Upper lobe of left lung (tissue), 6 donors: ENCODE measurements around the gene NDFIP2. TPM values are rescaled to one million over a fixed set of nuclear protein-coding genes. Genes with fewer than 3 reads are reported as not detected.

Experiments used
- ATAC-seq, 2 donors: fragments of 200-7000 bp; cut with Tn5 transposase; one replicate each; pipeline ENCODE4 v1.9.1; 2022; ENCODE audit warnings: mild to moderate bottlenecking in 2 of 2, moderate library complexity in 2 of 2; ENCODE audit not compliant: low FRiP score in 2 of 2
- DNase-seq, 2 donors: peaks; one replicate each; pipeline ENCODE4 v3.0.0-alpha.2; 2019 to 2020
- H3K27ac ChIP-seq, 4 donors: fragments of 200-600 bp; sonication (generic); one replicate each; pipeline ENCODE4 v1.5.1; 2016 to 2019
- H3K27me3 ChIP-seq, 4 donors: fragments of 200-600 bp; sonication (generic); one replicate each; pipeline ENCODE4 v1.5.1; 2017 to 2019
- H3K36me3 ChIP-seq, 4 donors: fragments of 200-600 bp; sonication (generic); one replicate each; pipeline ENCODE4 v1.5.1; 2016 to 2019
- H3K4me1 ChIP-seq, 4 donors: fragments of 200-600 bp; sonication (generic); one replicate each; pipeline ENCODE4 v1.5.1; 2018 to 2019
- H3K4me3 ChIP-seq, 4 donors: fragments of 200-600 bp; sonication (generic); one replicate each; pipeline ENCODE4 v1.5.1; 2017 to 2019; ENCODE audit warnings: mild to moderate bottlenecking in 2 of 4, moderate library complexity in 1 of 4
- H3K9me3 ChIP-seq, 4 donors: fragments of 200-600 bp; sonication (generic); one replicate each; pipeline ENCODE4 v1.5.1; 2018 to 2019
- EP300 ChIP-seq, 4 donors: sonication (generic); formaldehyde crosslinking; IDR thresholded peaks; one replicate each; pipeline ENCODE4 v1.5.1; 2017; ENCODE audit warnings: antibody characterized with exemption in 4 of 4, control low read depth in 2 of 4
- POLR2A ChIP-seq, 4 donors: fragments of 450-650 bp; IDR thresholded peaks; one replicate each; pipeline ENCODE4 v1.5.1; 2016 to 2017; ENCODE audit warnings: antibody characterized with exemption in 4 of 4, mild to moderate bottlenecking in 2 of 4
- POLR2AphosphoS5 ChIP-seq, 2 donors: sonication (generic); formaldehyde crosslinking; IDR thresholded peaks; one replicate each; pipeline ENCODE4 v1.5.1; 2017; ENCODE audit warnings: antibody characterized with exemption in 2 of 2
- WGBS, 2 donors: methylation state at CpG; one replicate each; pipeline ENCODE4 v1.1.5; 2017 to 2018; 5-methylcytosine and 5-hydroxymethylcytosine counted together
- total RNA-seq, 6 donors: library from RNA; depleted of rRNA in 4 of 6; stranded (reverse); fragments of >200 nt in 4 of 6; gene quantifications; one replicate each; pipeline versions ENCODE4 v1.1.0 to v1.2.1, GENCODE V29; 2016 to 2021
- TF ChIP-seq, protein P1 (sequence below), 6 experiments: fragments of 450-650 bp in 4 of 6; fragments of 200-600 bp in 2 of 6; sonication (generic) in 2 of 6; IDR thresholded peaks; one replicate each; pipeline ENCODE4 v1.5.1; 2016 to 2019; ENCODE audit warnings: antibody characterized with exemption in 6 of 6
- donor health status: DM: no; HTN: no; CAD: no; lungs with moderate emphysema.
- donor health status: DM: no; HTN: yes; CAD: no; lungs with severe emphysema.

NDFIP2 gene
- total RNA-seq, 6 donors from 2014 or later, result 8.4 to 37.2 (median 26.2) TPM

DNA sequence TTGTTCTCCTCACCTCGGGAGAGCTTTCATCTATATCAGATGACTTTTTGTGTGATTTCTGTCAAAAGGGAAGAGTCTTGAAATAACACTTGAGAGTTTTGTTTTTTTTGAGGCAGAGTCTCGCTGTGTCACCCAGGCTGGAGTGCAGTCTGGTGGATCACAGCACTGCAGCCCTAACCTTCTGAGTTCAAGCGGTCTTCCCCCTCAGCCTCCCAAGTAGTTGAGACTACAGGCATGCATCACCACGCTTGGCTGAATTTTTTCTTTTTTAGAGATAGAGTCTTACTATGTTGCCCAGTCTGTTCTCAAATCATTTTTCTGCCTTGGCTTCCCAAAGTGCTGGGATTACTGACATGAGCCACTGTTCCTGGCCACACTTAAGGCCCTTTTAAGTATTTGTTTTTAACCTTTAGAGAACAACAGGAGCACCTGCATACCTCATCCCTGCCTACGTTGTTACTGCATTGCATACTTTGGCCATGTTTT lies 11.4 kb downstream of the NDFIP2 start:
- Histone ChIP-seq H3K4me1 (peaks cover 20 to 35% (median 25%) of the 10 kb centered on the region in 4 donors), H3K27me3 (no peaks in the 10 kb centered on the region), H3K4me3 (no peak overlapping the region), H3K36me3 (no peaks in the 10 kb centered on the region), H3K27ac (peak overlapping the region in 3 of 4 donors; percentile 2 to 36 (median 16)), H3K9me3 (no peaks in the 10 kb centered on the region)
- WGBS, 2 donors, result 59 to 60% methylated on average over 5 of the region's 5 CpGs
- ATAC-seq, result peak in 1 of 2 donors; percentile 79
- DNase-seq, result no peak
- TF ChIP-seq, protein P1, sequence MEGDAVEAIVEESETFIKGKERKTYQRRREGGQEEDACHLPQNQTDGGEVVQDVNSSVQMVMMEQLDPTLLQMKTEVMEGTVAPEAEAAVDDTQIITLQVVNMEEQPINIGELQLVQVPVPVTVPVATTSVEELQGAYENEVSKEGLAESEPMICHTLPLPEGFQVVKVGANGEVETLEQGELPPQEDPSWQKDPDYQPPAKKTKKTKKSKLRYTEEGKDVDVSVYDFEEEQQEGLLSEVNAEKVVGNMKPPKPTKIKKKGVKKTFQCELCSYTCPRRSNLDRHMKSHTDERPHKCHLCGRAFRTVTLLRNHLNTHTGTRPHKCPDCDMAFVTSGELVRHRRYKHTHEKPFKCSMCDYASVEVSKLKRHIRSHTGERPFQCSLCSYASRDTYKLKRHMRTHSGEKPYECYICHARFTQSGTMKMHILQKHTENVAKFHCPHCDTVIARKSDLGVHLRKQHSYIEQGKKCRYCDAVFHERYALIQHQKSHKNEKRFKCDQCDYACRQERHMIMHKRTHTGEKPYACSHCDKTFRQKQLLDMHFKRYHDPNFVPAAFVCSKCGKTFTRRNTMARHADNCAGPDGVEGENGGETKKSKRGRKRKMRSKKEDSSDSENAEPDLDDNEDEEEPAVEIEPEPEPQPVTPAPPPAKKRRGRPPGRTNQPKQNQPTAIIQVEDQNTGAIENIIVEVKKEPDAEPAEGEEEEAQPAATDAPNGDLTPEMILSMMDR (IDR thresholded peaks at IDR 0.05), result no peak

DNA sequence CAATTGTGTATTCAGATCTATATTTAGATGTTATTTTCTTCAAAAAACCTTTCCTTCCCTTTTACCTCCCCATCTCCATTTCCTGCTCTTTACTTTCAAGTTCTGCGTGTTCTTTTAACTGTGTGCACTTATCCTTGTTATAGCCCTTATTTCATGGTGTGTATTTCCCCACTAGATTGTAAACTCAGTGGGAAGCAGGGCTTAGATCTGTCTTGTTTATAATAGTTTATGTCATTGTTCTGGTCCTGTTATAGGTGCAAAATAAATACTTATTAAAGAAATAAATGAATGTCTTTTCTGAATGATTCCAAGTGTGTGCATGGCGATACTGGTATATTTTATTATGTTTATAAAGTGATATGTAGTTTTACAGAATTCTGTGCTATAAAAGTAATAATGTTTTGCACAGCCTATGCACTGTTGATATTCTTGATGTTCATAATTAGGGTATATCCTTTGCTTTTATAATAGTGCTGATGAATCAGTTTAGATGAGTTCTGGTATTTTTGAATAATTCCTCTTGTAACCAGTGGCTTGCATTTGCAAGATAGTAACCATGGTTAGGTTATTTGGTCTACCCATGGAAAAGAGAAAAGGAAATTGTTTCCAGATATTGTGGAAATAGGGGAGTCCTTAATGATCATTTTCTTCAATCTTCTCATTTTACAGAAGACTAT lies 12.1 kb downstream of the NDFIP2 start:
- WGBS, 2 donors, result 72 to 73% methylated on average over 2 of the region's 2 CpGs
- no peaks in the 10 kb centered on the region for H3K36me3 ChIP-seq
- TF ChIP-seq, protein P1 (IDR thresholded peaks at IDR 0.05), result no peak
- TF ChIP-seq POLR2A (IDR thresholded peaks at IDR 0.05) (no peak), EP300 (IDR thresholded peaks at IDR 0.05) (no peak), POLR2AphosphoS5 (IDR thresholded peaks at IDR 0.05) (no peak)
- ATAC-seq (no peak), DNase-seq (no peak)
- no peaks in the 10 kb centered on the region for H3K27me3 ChIP-seq
- peaks cover 20 to 35% (median 25%) of the 10 kb centered on the region in 4 donors for H3K4me1 ChIP-seq
- H3K27ac ChIP-seq, result peak overlapping the region in 3 of 4 donors; percentile 2 to 36 (median 16)
- H3K9me3 ChIP-seq, result no peaks in the 10 kb centered on the region
- no peak overlapping the region for H3K4me3 ChIP-seq

DNA sequence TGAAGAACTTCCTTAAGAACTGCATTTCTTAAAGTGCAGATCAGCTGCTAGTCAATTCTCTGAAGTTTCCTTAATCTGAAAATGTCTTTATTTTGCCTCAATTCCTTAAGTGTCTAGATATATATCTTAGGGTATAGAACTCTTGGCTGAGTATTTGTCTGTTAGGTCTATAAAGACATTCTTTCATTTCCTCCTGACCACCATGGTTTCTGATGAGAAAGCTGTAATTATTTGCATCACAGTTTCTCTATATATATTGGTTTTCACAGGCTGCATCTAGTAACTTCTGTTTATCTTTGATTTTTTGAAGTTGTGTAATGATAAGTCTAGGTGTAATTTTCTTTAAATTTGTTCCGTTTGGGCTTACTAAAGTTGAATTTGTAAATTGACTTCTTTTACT lies 15.2 kb downstream of the NDFIP2 start:
- Histone ChIP-seq H3K36me3 (no peaks in the 10 kb centered on the region), H3K4me1 (peaks cover 10 to 22% (median 19%) of the 10 kb centered on the region in 4 donors), H3K4me3 (no peak overlapping the region), H3K27ac (no peak overlapping the region), H3K9me3 (no peaks in the 10 kb centered on the region), H3K27me3 (no peaks in the 10 kb centered on the region)
- DNase-seq (no peak), ATAC-seq (no peak)
- TF ChIP-seq, protein P1 (IDR thresholded peaks at IDR 0.05), result no peak
- TF ChIP-seq POLR2A (IDR thresholded peaks at IDR 0.05), result no peak
- TF ChIP-seq EP300 (IDR thresholded peaks at IDR 0.05), result no peak
- TF ChIP-seq POLR2AphosphoS5 (IDR thresholded peaks at IDR 0.05), result no peak
- WGBS, 2 donors, result 89 to 92% methylated on average over 1 of the region's 1 CpG

DNA sequence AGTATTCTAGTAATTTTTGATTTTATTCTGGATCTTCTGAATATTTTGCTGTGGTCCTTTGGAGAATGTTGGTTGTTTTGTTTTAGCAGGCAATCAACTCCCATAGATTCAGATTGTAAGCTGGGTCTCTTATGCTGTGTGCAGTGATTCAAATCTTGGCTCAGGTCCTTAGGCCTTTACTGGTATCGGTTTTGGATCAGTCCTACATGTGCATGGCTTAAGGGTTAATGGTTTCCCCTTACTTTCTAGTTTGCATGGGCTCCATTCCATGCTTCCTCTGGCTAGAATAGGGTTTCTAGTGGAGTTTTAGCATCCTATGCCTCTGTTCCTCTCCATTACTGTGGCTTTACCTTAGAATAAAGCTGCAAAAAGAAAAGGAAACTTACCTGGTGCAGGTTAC lies 16.1 kb downstream of the NDFIP2 start:
- no peak overlapping the region for H3K4me3 ChIP-seq
- DNase-seq (no peak), ATAC-seq (no peak)
- no peaks in the 10 kb centered on the region for H3K9me3 ChIP-seq
- H3K27ac ChIP-seq, result no peak overlapping the region
- H3K27me3 ChIP-seq, result no peaks in the 10 kb centered on the region
- peaks cover 8 to 16% (median 12%) of the 10 kb centered on the region in 4 donors for H3K4me1 ChIP-seq
- 75 to 92% methylated on average over 1 of the region's 1 CpG for WGBS, 2 donors
- TF ChIP-seq POLR2AphosphoS5 (IDR thresholded peaks at IDR 0.05) (no peak), POLR2A (IDR thresholded peaks at IDR 0.05) (no peak), EP300 (IDR thresholded peaks at IDR 0.05) (no peak)
- TF ChIP-seq, protein P1 (IDR thresholded peaks at IDR 0.05), result no peak
- H3K36me3 ChIP-seq, result no peaks in the 10 kb centered on the region

DNA sequence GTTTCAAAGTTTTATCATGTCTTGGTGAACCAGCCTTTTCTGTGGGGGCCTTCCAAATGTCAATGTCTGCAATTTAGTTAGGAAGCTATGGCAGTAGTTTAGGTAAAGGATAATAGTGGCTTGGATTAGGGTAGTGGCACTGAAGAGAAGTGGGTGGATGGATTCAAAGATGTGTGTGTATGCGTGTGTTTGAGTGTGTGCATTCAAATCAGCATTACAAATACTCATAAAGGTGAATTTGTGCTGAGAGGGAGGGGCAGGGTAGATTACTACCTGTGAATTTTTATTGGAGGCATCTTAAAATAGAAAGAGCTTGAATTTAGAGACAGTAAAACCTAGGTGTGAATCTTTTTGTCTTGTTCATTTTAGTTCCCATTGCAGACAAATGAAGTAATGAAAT lies 16.9 kb downstream of the NDFIP2 start:
- TF ChIP-seq, protein P1 (IDR thresholded peaks at IDR 0.05), result no peak
- TF ChIP-seq EP300 (IDR thresholded peaks at IDR 0.05) (no peak), POLR2AphosphoS5 (IDR thresholded peaks at IDR 0.05) (no peak), POLR2A (IDR thresholded peaks at IDR 0.05) (no peak)
- Histone ChIP-seq H3K4me1 (peaks cover 3 to 8% (median 4%) of the 10 kb centered on the region in 4 donors), H3K36me3 (no peaks in the 10 kb centered on the region), H3K4me3 (no peak overlapping the region), H3K9me3 (no peaks in the 10 kb centered on the region), H3K27ac (no peak overlapping the region), H3K27me3 (no peaks in the 10 kb centered on the region)
- no peak for ATAC-seq
- no peak for DNase-seq
- 89 to 90% methylated on average over 1 of the region's 1 CpG for WGBS, 2 donors
